Activated CD4-positive, alpha-beta memory T cell treated with anti-CD3 and anti-CD28 coated beads for 36 hours (primary cell): ENCODE measurements around the gene LTV1. TPM values are rescaled to one million over a fixed set of nuclear protein-coding genes. Genes with fewer than 3 reads are reported as not detected.
"Not testable (repeated sequence)": the region's sequence is repeated elsewhere in the genome, so short reads cannot be mapped to it uniquely, and the experiment has no call there.

ENCODE experiments used
- CTCF ChIA-PET: fragments of 350-600 bp; sonication (Branson Sonifier 250); formaldehyde crosslinking; loops from one replicate; lab custom pipeline; 2021; ENCODE audit warnings: antibody characterized with exemption, inconsistent platforms; lab: Charles Lee
- POLR2A ChIA-PET: fragments of 350-600 bp; sonication (Branson Sonifier 250); formaldehyde crosslinking; loops from one replicate; lab custom pipeline; 2021; ENCODE audit warnings: antibody characterized with exemption; lab: Charles Lee
- DNase-seq: peaks from one replicate; pipeline ENCODE4 v3.0.0-alpha.2; 2020
- H3K27ac Mint-ChIP-seq: one replicate; pipeline ENCODE4 v1.8.0; 2021; ENCODE audit warnings: mixed read lengths
- H3K27me3 Mint-ChIP-seq: one replicate; pipeline ENCODE4 v1.8.0; 2021; ENCODE audit warnings: mixed read lengths
- H3K36me3 Mint-ChIP-seq: one replicate; pipeline ENCODE4 v1.8.0; 2021; ENCODE audit warnings: mixed read lengths
- H3K4me1 Mint-ChIP-seq: one replicate; pipeline ENCODE4 v1.8.0; 2021; ENCODE audit warnings: low read depth, mixed read lengths
- H3K4me3 Mint-ChIP-seq: one replicate; pipeline ENCODE4 v1.8.0; 2021; ENCODE audit warnings: mild to moderate bottlenecking, mixed read lengths
- H3K9me3 Mint-ChIP-seq: one replicate; pipeline ENCODE4 v1.8.0; 2021; ENCODE audit warnings: mixed read lengths
- intact Hi-C: fragments of 100-400 bp; cut with micrococcal nuclease; formaldehyde crosslinking; loops from one replicate; pipeline ENCODE4 v1.15.1; 2023
- total RNA-seq, 2 experiments: library from RNA; stranded (reverse); gene quantifications; one replicate each; pipeline ENCODE4 v1.2.3, GENCODE V29; 2021

LTV1 gene, protein sequence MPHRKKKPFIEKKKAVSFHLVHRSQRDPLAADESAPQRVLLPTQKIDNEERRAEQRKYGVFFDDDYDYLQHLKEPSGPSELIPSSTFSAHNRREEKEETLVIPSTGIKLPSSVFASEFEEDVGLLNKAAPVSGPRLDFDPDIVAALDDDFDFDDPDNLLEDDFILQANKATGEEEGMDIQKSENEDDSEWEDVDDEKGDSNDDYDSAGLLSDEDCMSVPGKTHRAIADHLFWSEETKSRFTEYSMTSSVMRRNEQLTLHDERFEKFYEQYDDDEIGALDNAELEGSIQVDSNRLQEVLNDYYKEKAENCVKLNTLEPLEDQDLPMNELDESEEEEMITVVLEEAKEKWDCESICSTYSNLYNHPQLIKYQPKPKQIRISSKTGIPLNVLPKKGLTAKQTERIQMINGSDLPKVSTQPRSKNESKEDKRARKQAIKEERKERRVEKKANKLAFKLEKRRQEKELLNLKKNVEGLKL
- total RNA-seq, result 10 to 100 TPM; 33.5 to 35.4 TPM

GRCh38 chr6:143842902-143843676 is at the start of gene LTV1:
Gene LTV1 (plus strand): TSS chr6:143843338. CDS start chr6:143843478, 140 bp downstream.
- intact Hi-C loops, result loop anchor here (1.0 to 2.0 kb wide), 5 partner anchors 37 to 332 kb away; partner anchors contain the start of genes FUCA2 and SF3B5
- peak within 1 kb of the TSS; percentile 93 for H3K27ac Mint-ChIP-seq
- no peaks in the 10 kb centered on the region for H3K9me3 Mint-ChIP-seq
- POLR2A ChIA-PET, result interaction anchor here (0.7 to 2.1 kb wide), 13 partner anchors 14 to 393 kb away, joined by 3 to 15 read pairs (median 4); partner anchors contain the start of genes ADAT2, PEX3 and SF3B5
- peak within 1 kb of the TSS; percentile 93 for H3K4me3 Mint-ChIP-seq
- H3K36me3 Mint-ChIP-seq, result peaks cover 28% of the 10 kb centered on the region
- DNase-seq, result peak; percentile 96
- CTCF ChIA-PET, result interaction anchor here (0.6 to 3.9 kb wide), 11 partner anchors 17 to 334 kb away, joined by 3 to 33 read pairs (median 4); no protein-coding TSS in a partner anchor
- no peaks in the 10 kb centered on the region for H3K27me3 Mint-ChIP-seq
- peaks cover 25% of the 10 kb centered on the region for H3K4me1 Mint-ChIP-seq

DNA sequence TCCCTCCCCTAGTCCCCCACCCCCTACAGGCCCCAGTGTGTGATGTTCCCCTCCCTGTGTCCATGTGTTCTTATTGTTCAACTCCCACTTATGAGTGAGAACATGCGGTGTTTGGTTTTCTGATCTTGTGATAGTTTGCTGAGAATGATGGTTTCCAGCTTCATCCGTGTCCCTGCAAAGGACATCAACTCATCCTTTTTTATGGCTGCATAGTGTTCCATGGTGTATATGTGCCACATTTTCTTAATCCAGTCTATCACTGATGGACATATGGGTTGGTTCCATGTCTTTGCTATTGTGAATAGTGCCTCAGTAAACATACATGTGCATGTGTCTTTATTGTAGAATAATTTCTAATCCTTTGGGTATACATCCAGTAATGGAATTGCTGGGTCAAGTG is 46.6 kb upstream of the LTV1 start:
- H3K27me3 Mint-ChIP-seq, intact Hi-C loops, DNase-seq, POLR2A ChIA-PET, H3K27ac Mint-ChIP-seq, H3K4me3 Mint-ChIP-seq, CTCF ChIA-PET, H3K4me1 Mint-ChIP-seq: not testable (repeated sequence)
- Mint-ChIP-seq H3K36me3 (peaks cover 80% of the 10 kb centered on the region), H3K9me3 (peaks cover 60% of the 10 kb centered on the region)

GRCh38 chr6:143798487-143798886 is 44.7 kb upstream of the LTV1 start:
- H3K4me3 Mint-ChIP-seq, intact Hi-C loops, CTCF ChIA-PET, POLR2A ChIA-PET, H3K27ac Mint-ChIP-seq, H3K4me1 Mint-ChIP-seq, DNase-seq, H3K27me3 Mint-ChIP-seq: not testable (repeated sequence)
- H3K9me3 Mint-ChIP-seq, result peaks cover 47% of the 10 kb centered on the region
- peaks cover 73% of the 10 kb centered on the region for H3K36me3 Mint-ChIP-seq

DNA sequence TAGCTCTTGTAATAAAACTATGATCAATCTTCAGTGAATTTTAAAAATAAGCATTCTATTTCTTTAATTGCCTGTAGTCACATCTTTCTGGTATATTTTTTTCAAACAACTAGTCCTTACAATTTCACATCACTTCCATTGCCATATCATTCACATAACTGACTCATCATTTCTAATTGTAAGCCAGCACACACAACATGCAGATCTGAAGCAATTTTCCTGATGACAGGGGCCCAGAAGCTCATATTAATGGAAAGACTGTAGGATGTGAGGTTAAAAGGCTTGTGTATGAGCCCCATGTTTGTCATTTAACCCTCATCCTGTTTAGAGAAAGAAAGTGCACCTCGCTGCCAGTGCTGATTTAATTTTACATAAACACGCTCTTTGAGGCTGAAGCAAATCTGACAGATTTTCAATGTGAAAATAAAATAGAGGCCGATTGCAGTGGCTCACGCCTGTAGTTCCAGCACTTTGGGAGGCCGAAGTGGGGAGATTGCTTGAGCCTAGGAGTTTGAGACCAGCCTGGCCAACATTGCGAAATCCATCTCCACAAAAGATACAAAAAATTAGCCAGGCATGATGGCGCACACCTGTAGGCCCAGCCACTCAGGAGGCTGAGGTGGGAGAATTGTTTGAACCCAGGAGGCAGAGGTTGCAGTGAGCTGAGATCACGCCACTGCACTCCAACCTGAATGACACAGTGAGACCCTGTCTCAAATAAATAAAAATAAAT is 40.1 kb upstream of the LTV1 start:
- no peak overlapping the region for H3K27ac Mint-ChIP-seq
- intact Hi-C loops, result no loop called here

GRCh38 chr6:143803769-143804568 is 39.2 kb upstream of the LTV1 start:
- no peak overlapping the region for H3K27ac Mint-ChIP-seq
- POLR2A ChIA-PET, result no interaction called here
- H3K36me3 Mint-ChIP-seq, result peaks cover 44% of the 10 kb centered on the region
- no peak overlapping the region for H3K4me3 Mint-ChIP-seq
- peaks cover 17% of the 10 kb centered on the region for H3K9me3 Mint-ChIP-seq
- H3K4me1 Mint-ChIP-seq, result peaks cover 49% of the 10 kb centered on the region
- CTCF ChIA-PET, result no interaction called here
- no peak for DNase-seq
- H3K27me3 Mint-ChIP-seq, result no peaks in the 10 kb centered on the region
- intact Hi-C loops, result no loop called here

More for the DNA sequence above, 40.1 kb upstream of the LTV1 start:
- ChIA-PET POLR2A (no interaction called here), CTCF (interaction anchor here (1.3 kb wide), 1 partner anchor 227 kb away, joined by 3 read pairs; no protein-coding TSS in a partner anchor)
- Mint-ChIP-seq H3K36me3 (peaks cover 50% of the 10 kb centered on the region), H3K27me3 (no peaks in the 10 kb centered on the region), H3K9me3 (peaks cover 26% of the 10 kb centered on the region), H3K4me1 (peaks cover 46% of the 10 kb centered on the region), H3K4me3 (no peak overlapping the region)
- DNase-seq, result no peak

- no peak overlapping the region for H3K27ac Mint-ChIP-seq
- peaks cover 9% of the 10 kb centered on the region for H3K9me3 Mint-ChIP-seq
- H3K4me3 Mint-ChIP-seq, result no peak overlapping the region
- no peak for DNase-seq
- peaks cover 49% of the 10 kb centered on the region for H3K4me1 Mint-ChIP-seq
- peaks cover 35% of the 10 kb centered on the region for H3K36me3 Mint-ChIP-seq
- no peaks in the 10 kb centered on the region for H3K27me3 Mint-ChIP-seq
- CTCF ChIA-PET, result no interaction called here
- POLR2A ChIA-PET, result no interaction called here
- intact Hi-C loops, result loop anchor here (5.0 kb wide), 1 partner anchor 128 kb away; the partner anchor contains the start of gene PHACTR2
These were observed 38.3 kb upstream of the LTV1 start for GRCh38 chr6:143804835-143805239.

GRCh38 chr6:143806282-143807102 is 36.6 kb upstream of the LTV1 start:
- Mint-ChIP-seq H3K4me1 (peaks cover 49% of the 10 kb centered on the region), H3K27me3 (no peaks in the 10 kb centered on the region), H3K27ac (peak overlapping the region; percentile 80), H3K4me3 (peak overlapping the region; percentile 23), H3K9me3 (no peaks in the 10 kb centered on the region), H3K36me3 (peaks cover 22% of the 10 kb centered on the region)
- peak; percentile 93 for DNase-seq
- CTCF ChIA-PET, result interaction anchor here (0.8 kb wide), 1 partner anchor 207 kb away, joined by 3 read pairs; no protein-coding TSS in a partner anchor
- intact Hi-C loops, result loop anchor here (1.0 to 5.0 kb wide), 3 partner anchors 36 to 196 kb away; partner anchors contain the start of gene PHACTR2
- POLR2A ChIA-PET, result interaction anchor here (0.5 to 3.1 kb wide), 9 partner anchors 37 to 812 kb away, joined by 3 to 15 read pairs (median 3); partner anchors contain the start of gene LTV1

GRCh38 chr6:143807103-143807772 is 35.9 kb upstream of the LTV1 start:
- H3K4me1 Mint-ChIP-seq, result peaks cover 49% of the 10 kb centered on the region
- POLR2A ChIA-PET, result interaction anchor here (0.7 to 3.1 kb wide), 5 partner anchors 36 to 268 kb away, joined by 3 to 15 read pairs (median 5); partner anchors contain the start of gene LTV1
- intact Hi-C loops, result loop anchor here (2.0 to 5.0 kb wide), 2 partner anchors 130 to 196 kb away; partner anchors contain the start of gene PHACTR2
- CTCF ChIA-PET, result interaction anchor here (0.8 to 1.4 kb wide), 3 partner anchors 133 to 206 kb away, joined by 3 to 4 read pairs (median 3); no protein-coding TSS in a partner anchor
- peak overlapping the region; percentile 86 for H3K27ac Mint-ChIP-seq
- H3K27me3 Mint-ChIP-seq, result no peaks in the 10 kb centered on the region
- no peaks in the 10 kb centered on the region for H3K9me3 Mint-ChIP-seq
- DNase-seq, result peak; percentile 18
- H3K36me3 Mint-ChIP-seq, result peaks cover 19% of the 10 kb centered on the region
- peak overlapping the region; percentile 34 for H3K4me3 Mint-ChIP-seq

DNA sequence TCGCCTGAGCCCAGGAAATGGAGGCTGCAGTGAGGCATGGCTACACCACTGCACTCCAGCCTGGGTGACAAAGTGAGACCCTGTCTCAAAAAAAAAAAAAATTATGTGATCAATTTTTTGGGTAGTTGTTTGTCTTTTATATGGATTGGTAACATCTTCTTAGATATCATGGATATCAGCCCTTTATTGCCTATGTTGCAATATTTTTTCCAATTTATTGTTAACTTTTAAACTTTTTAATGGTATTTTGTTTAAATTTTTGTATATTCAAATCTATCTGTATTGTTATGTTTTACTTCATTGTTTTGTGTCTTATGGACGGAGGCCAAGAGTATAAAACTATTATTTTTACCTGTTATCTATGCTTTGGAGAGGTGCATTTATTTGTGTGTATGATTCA is 32.4 kb upstream of the LTV1 start:
- no peak overlapping the region for H3K27ac Mint-ChIP-seq
- no peaks in the 10 kb centered on the region for H3K27me3 Mint-ChIP-seq
- peaks cover 15% of the 10 kb centered on the region for H3K36me3 Mint-ChIP-seq
- intact Hi-C loops, result no loop called here
- H3K4me3 Mint-ChIP-seq, result no peak overlapping the region
- no peak for DNase-seq
- ChIA-PET CTCF (no interaction called here), POLR2A (no interaction called here)
- peaks cover 24% of the 10 kb centered on the region for H3K4me1 Mint-ChIP-seq
- no peaks in the 10 kb centered on the region for H3K9me3 Mint-ChIP-seq
